ENCODE results near the gene MXD3. TPM values are rescaled to one million over a fixed set of nuclear protein-coding genes. Genes with fewer than 3 reads are reported as not detected.

The MXD3 gene
- total RNA-seq, 2 experiments from 2014 or later, result 5.8 to 7.5 TPM

- DNase-seq (no peak), ATAC-seq (ENCODE audit: poor library complexity) (no peak)
- Mint-ChIP-seq H3K9me3 (no peaks in the 10 kb centered on the region), H3K27me3 (no peaks in the 10 kb centered on the region), H3K27ac (no peak overlapping the region), H3K4me3 (no peak overlapping the region), H3K36me3 (ENCODE audit: low read depth) (peaks cover 75% of the 10 kb centered on the region), H3K4me1 (ENCODE audit: low read depth) (peaks cover 5% of the 10 kb centered on the region)
- TF ChIP-seq CTCF (IDR thresholded peaks at IDR 0.05), result no peak
- H3K27ac ChIP-seq (ENCODE audit: low read depth in 1 of 2, low read length in 2 of 2), result no peak overlapping the region
- ChIA-PET CTCF (no interaction called here), POLR2A (no interaction called here)
- H3K36me3 ChIP-seq (ENCODE audit: insufficient read depth, low read length), result peaks cover 77% of the 10 kb centered on the region
- H3K4me3 ChIP-seq (ENCODE audit: low read length), result no peak overlapping the region
- H3K9me3 ChIP-seq (ENCODE audit: control insufficient read depth in 1 of 2, insufficient read depth in 1 of 2, low read length in 2 of 2), result no peaks in the 10 kb centered on the region
- H3K4me1 ChIP-seq (ENCODE audit: insufficient read depth, low read length), result peaks cover 7% of the 10 kb centered on the region
- intact Hi-C loops (cut with DNase I, micrococcal nuclease), result no loop called here
- H3K27me3 ChIP-seq (ENCODE audit: control insufficient read depth in 1 of 2, insufficient read depth in 2 of 2, low read length in 2 of 2), result no peaks in the 10 kb centered on the region
These were observed 20.6 kb upstream of the MXD3 start for GRCh38 chr5:177332031-177332895.

GRCh38 chr5:177330991-177331842 lies 19.5 kb upstream of the MXD3 start:
- ATAC-seq (ENCODE audit: poor library complexity) (no peak), DNase-seq (no peak)
- no peak overlapping the region for H3K4me3 Mint-ChIP-seq
- H3K4me1 Mint-ChIP-seq (ENCODE audit: low read depth), result peaks cover 5% of the 10 kb centered on the region
- TF ChIP-seq CTCF (IDR thresholded peaks at IDR 0.05), result no peak
- Histone ChIP-seq H3K4me3 (ENCODE audit: low read length) (no peak overlapping the region), H3K36me3 (ENCODE audit: insufficient read depth, low read length) (peaks cover 67% of the 10 kb centered on the region), H3K4me1 (ENCODE audit: insufficient read depth, low read length) (peaks cover 7% of the 10 kb centered on the region), H3K27ac (ENCODE audit: low read depth in 1 of 2, low read length in 2 of 2) (no peak overlapping the region), H3K9me3 (ENCODE audit: control insufficient read depth in 1 of 2, insufficient read depth in 1 of 2, low read length in 2 of 2) (no peaks in the 10 kb centered on the region), H3K27me3 (ENCODE audit: control insufficient read depth in 1 of 2, insufficient read depth in 2 of 2, low read length in 2 of 2) (no peaks in the 10 kb centered on the region)
- H3K36me3 Mint-ChIP-seq (ENCODE audit: low read depth), result peaks cover 70% of the 10 kb centered on the region
- no peaks in the 10 kb centered on the region for H3K27me3 Mint-ChIP-seq
- intact Hi-C loops (cut with DNase I, micrococcal nuclease), result no loop called here
- CTCF ChIA-PET, result no interaction called here
- POLR2A ChIA-PET, result no interaction called here
- no peak overlapping the region for H3K27ac Mint-ChIP-seq
- no peaks in the 10 kb centered on the region for H3K9me3 Mint-ChIP-seq

GRCh38 chr5:177329883-177330282 lies 18.2 kb upstream of the MXD3 start:
- H3K27ac Mint-ChIP-seq, result no peak overlapping the region

More at GRCh38 chr5:177329883-177330282, 18.2 kb upstream of the MXD3 start:
- Histone ChIP-seq H3K4me3 (ENCODE audit: low read length) (no peak overlapping the region), H3K36me3 (ENCODE audit: insufficient read depth, low read length) (peaks cover 53% of the 10 kb centered on the region), H3K9me3 (ENCODE audit: control insufficient read depth in 1 of 2, insufficient read depth in 1 of 2, low read length in 2 of 2) (no peaks in the 10 kb centered on the region), H3K27me3 (ENCODE audit: control insufficient read depth in 1 of 2, insufficient read depth in 2 of 2, low read length in 2 of 2) (no peaks in the 10 kb centered on the region), H3K4me1 (ENCODE audit: insufficient read depth, low read length) (peaks cover 7% of the 10 kb centered on the region), H3K27ac (ENCODE audit: low read depth in 1 of 2, low read length in 2 of 2) (no peak overlapping the region)
- CTCF ChIA-PET, result no interaction called here
- no peak for DNase-seq
- POLR2A ChIA-PET, result no interaction called here
- Mint-ChIP-seq H3K4me1 (ENCODE audit: low read depth) (peaks cover 5% of the 10 kb centered on the region), H3K27me3 (no peaks in the 10 kb centered on the region), H3K36me3 (ENCODE audit: low read depth) (peaks cover 62% of the 10 kb centered on the region), H3K4me3 (no peak overlapping the region), H3K9me3 (no peaks in the 10 kb centered on the region)
- ATAC-seq (ENCODE audit: poor library complexity), result no peak
- no peak for TF ChIP-seq CTCF (IDR thresholded peaks at IDR 0.05)
- intact Hi-C loops (cut with DNase I, micrococcal nuclease), result no loop called here

Measured in CD4-positive, alpha-beta T cell (primary cell).